Measurements from ENCODE around the gene ATXN7L3.
"Not testable (repeated sequence)": the region's sequence is repeated elsewhere in the genome, so short reads cannot be mapped to it uniquely, and the experiment has no call there.

The ATXN7L3 gene

GRCh38 chr17:44149750-44150329 is 49.8 kb downstream of the ATXN7L3 start:
- DNase-seq: no peak
- no peak overlapping the region for H3K27ac ChIP-seq (ENCODE audit: insufficient read depth, low read length, poor library complexity, severe bottlenecking)

GRCh38 chr17:44149066-44149465 is 50.6 kb downstream of the ATXN7L3 start:
- not testable (repeated sequence) for H3K27ac ChIP-seq (ENCODE audit: insufficient read depth, low read length, poor library complexity, severe bottlenecking); H3K36me3 ChIP-seq (ENCODE audit: control insufficient read depth, insufficient read depth, low read length); DNase-seq

More at GRCh38 chr17:44149750-44150329, 49.8 kb downstream of the ATXN7L3 start:
- no peaks in the 10 kb centered on the region for H3K4me1 ChIP-seq (ENCODE audit: control insufficient read depth, insufficient read depth, low read length, poor library complexity, severe bottlenecking)
- H3K9me3 ChIP-seq (ENCODE audit: control insufficient read depth, low read length): no peaks in the 10 kb centered on the region
- no peaks in the 10 kb centered on the region for H3K27me3 ChIP-seq (replicated peaks; ENCODE audit: control insufficient read depth, insufficient read depth, low read length, poor library complexity, severe bottlenecking)
- H3K36me3 ChIP-seq (ENCODE audit: control insufficient read depth, insufficient read depth, low read length): no peaks in the 10 kb centered on the region
- no peak overlapping the region for H3K4me3 ChIP-seq (ENCODE audit: insufficient read depth, low read depth, low read length, poor library complexity, severe bottlenecking)

GRCh38 chr17:44147812-44148211 is 51.9 kb downstream of the ATXN7L3 start:
- H3K36me3 ChIP-seq (ENCODE audit: control insufficient read depth, insufficient read depth, low read length): no peaks in the 10 kb centered on the region
- no peaks in the 10 kb centered on the region for H3K9me3 ChIP-seq (ENCODE audit: control insufficient read depth, low read length)
- H3K27me3 ChIP-seq (replicated peaks; ENCODE audit: control insufficient read depth, insufficient read depth, low read length, poor library complexity, severe bottlenecking): no peaks in the 10 kb centered on the region
- H3K4me1 ChIP-seq (ENCODE audit: control insufficient read depth, insufficient read depth, low read length, poor library complexity, severe bottlenecking): no peaks in the 10 kb centered on the region
- H3K27ac ChIP-seq (ENCODE audit: insufficient read depth, low read length, poor library complexity, severe bottlenecking): no peak overlapping the region
- DNase-seq: no peak
- no peak overlapping the region for H3K4me3 ChIP-seq (ENCODE audit: insufficient read depth, low read depth, low read length, poor library complexity, severe bottlenecking)

More at GRCh38 chr17:44149066-44149465, 50.6 kb downstream of the ATXN7L3 start:
- H3K9me3 ChIP-seq (ENCODE audit: control insufficient read depth, low read length); H3K4me1 ChIP-seq (ENCODE audit: control insufficient read depth, insufficient read depth, low read length, poor library complexity, severe bottlenecking); H3K4me3 ChIP-seq (ENCODE audit: insufficient read depth, low read depth, low read length, poor library complexity, severe bottlenecking); H3K27me3 ChIP-seq (replicated peaks; ENCODE audit: control insufficient read depth, insufficient read depth, low read length, poor library complexity, severe bottlenecking): not testable (repeated sequence)

GRCh38 chr17:44146375-44147346 is 53.0 kb downstream of the ATXN7L3 start:
- no peak overlapping the region for H3K27ac ChIP-seq (ENCODE audit: insufficient read depth, low read length, poor library complexity, severe bottlenecking)
- no peaks in the 10 kb centered on the region for H3K36me3 ChIP-seq (ENCODE audit: control insufficient read depth, insufficient read depth, low read length)

GRCh38 chr17:44144966-44145739 is 54.5 kb downstream of the ATXN7L3 start:
- H3K27me3 ChIP-seq (replicated peaks; ENCODE audit: control insufficient read depth, insufficient read depth, low read length, poor library complexity, severe bottlenecking): no peaks in the 10 kb centered on the region
- no peaks in the 10 kb centered on the region for H3K4me1 ChIP-seq (ENCODE audit: control insufficient read depth, insufficient read depth, low read length, poor library complexity, severe bottlenecking)
- H3K4me3 ChIP-seq (ENCODE audit: insufficient read depth, low read depth, low read length, poor library complexity, severe bottlenecking): no peak overlapping the region
- H3K36me3 ChIP-seq (ENCODE audit: control insufficient read depth, insufficient read depth, low read length): no peaks in the 10 kb centered on the region
- no peak for DNase-seq
- no peak overlapping the region for H3K27ac ChIP-seq (ENCODE audit: insufficient read depth, low read length, poor library complexity, severe bottlenecking)
- H3K9me3 ChIP-seq (ENCODE audit: control insufficient read depth, low read length): no peaks in the 10 kb centered on the region

More at GRCh38 chr17:44146375-44147346, 53.0 kb downstream of the ATXN7L3 start:
- no peak for DNase-seq
- no peaks in the 10 kb centered on the region for H3K27me3 ChIP-seq (replicated peaks; ENCODE audit: control insufficient read depth, insufficient read depth, low read length, poor library complexity, severe bottlenecking)
- H3K4me1 ChIP-seq (ENCODE audit: control insufficient read depth, insufficient read depth, low read length, poor library complexity, severe bottlenecking): no peaks in the 10 kb centered on the region
- no peaks in the 10 kb centered on the region for H3K9me3 ChIP-seq (ENCODE audit: control insufficient read depth, low read length)
- no peak overlapping the region for H3K4me3 ChIP-seq (ENCODE audit: insufficient read depth, low read depth, low read length, poor library complexity, severe bottlenecking)

- H3K27me3 ChIP-seq (replicated peaks; ENCODE audit: control insufficient read depth, insufficient read depth, low read length, poor library complexity, severe bottlenecking); H3K36me3 ChIP-seq (ENCODE audit: control insufficient read depth, insufficient read depth, low read length); H3K27ac ChIP-seq (ENCODE audit: insufficient read depth, low read length, poor library complexity, severe bottlenecking); DNase-seq; H3K9me3 ChIP-seq (ENCODE audit: control insufficient read depth, low read length); H3K4me1 ChIP-seq (ENCODE audit: control insufficient read depth, insufficient read depth, low read length, poor library complexity, severe bottlenecking); H3K4me3 ChIP-seq (ENCODE audit: insufficient read depth, low read depth, low read length, poor library complexity, severe bottlenecking): not testable (repeated sequence)
Measured at GRCh38 chr17:44143921-44144320, 55.8 kb downstream of the ATXN7L3 start.
